Stimulated activated naive CD4-positive, alpha-beta T cell treated with Interleukin-2 at 50 U/mL for 16 hours (primary cell): ENCODE data around the gene ENO3.

Experiments
- DNase-seq: peaks from one replicate; lab custom pipeline; 2025; lab: John Stamatoyannopoulos, UW

Gene ENO3

GRCh38 chr17:4950075-4950745 is 709 bp upstream of the ENO3 start:
- no peak for DNase-seq

DNA sequence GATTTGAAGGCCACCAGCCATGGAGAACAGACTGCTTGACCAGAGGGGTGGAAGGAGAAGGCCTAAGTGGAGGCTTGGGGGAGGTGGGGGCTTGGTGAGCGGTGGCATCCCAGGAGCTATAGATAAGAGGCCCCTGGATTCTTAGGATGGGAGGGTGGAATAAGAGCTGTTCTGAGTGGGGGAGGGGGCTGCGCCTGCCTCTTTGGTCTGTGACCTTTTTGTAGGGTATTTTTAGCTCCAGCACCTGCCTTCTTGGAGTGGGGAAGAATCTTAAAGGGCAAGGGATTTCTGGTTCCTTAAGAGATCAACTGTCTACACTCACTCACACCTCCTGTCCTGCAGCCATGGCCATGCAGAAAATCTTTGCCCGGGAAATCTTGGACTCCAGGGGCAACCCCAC is 567 bp downstream of the ENO3 start:
- no peak for DNase-seq

DNA sequence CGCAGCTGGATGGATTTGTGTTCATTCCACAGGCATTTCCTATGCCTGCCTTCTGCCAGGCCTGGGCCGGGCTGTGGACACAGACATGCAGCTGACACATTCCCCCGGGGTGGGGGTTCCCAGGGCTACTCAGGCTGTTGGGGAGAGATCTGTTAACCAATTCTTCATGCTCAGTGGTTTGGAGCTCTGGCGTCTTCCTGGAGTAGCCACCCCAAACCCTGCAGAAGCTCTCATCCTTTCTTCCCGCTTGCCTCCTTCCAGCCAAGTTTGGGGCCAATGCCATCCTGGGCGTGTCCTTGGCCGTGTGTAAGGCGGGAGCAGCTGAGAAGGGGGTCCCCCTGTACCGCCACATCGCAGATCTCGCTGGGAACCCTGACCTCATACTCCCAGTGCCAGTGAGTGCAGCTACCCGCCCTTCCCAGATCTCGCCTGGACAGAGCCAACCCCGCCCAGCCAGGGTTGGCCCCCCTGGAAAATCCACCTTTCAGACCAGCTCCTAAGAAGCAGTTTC is 2.6 kb downstream of the ENO3 start:
- no peak for DNase-seq

DNA sequence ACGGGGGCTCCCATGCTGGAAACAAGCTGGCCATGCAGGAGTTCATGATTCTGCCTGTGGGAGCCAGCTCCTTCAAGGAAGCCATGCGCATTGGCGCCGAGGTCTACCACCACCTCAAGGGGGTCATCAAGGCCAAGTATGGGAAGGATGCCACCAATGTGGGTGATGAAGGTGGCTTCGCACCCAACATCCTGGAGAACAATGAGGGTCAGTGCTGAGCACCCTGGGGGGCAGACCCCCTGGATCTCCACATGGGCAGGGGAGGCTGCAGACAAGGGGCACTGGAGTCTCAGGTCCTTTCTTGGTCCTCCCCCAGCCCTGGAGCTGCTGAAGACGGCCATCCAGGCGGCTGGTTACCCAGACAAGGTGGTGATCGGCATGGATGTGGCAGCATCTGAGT is 4.2 kb downstream of the ENO3 start:
- no peak for DNase-seq

- DNase-seq, result peak; percentile 33
These were observed 5.7 kb downstream of the ENO3 start for GRCh38 chr17:4956493-4957061.

DNA sequence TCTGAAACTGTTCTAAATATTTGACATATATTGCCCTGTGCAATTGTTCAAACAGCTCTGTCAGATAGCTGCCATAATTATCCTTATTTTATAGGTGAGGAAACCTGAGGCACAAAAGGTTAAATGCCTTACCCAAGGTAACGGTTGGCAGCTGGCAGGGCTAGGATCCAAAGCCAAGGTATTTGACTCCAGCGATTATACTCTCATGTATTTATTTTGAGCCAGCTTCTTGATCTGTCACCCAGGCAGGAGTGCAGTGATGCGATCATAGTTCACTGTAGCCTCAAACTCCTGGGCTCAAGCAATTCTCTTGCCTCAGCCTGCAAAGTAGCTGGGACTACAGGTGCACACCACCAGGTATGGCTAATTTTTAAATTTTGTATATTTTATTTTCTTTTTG is 7.2 kb downstream of the ENO3 start:
- DNase-seq, result no peak

DNA sequence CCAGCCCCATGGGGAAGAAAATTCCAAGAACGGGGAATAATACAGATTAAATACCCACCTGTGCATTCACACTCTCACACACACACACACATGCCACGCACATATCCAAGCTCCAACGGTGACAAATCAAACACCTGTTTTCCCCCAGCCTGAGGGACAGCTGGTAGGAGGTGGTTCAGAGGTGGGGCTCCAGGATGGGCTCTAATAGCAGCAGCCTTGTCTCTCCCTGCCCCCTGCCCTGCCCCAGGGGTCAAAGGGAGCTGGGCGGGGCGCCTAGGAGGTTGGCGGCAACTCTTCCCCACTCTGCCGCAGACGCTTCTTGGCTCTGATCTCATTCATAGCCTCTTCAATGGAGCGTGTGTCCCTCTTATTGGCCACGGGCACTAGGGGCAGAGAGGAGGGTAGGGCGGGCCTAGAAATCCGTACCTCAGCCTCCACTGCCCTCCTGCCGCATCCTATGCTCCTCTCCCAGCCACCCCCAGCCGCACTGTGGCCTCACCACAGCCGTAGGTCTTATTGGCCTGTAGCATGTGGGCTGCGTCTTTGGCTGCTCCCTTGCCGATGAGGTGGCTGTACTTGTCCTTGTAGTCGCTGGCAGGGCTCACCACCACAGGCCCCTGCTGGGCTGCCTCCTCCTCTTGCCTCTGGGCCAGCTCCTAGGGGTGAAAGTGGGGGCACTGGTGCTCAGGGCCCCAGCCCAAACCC is 8.5 kb downstream of the ENO3 start:
- no peak for DNase-seq

- DNase-seq, result no peak
These were observed 9.5 kb downstream of the ENO3 start for GRCh38 chr17:4960279-4960922.

GRCh38 chr17:4965311-4965986 is 14.5 kb downstream of the ENO3 start:
- no peak for DNase-seq

DNA sequence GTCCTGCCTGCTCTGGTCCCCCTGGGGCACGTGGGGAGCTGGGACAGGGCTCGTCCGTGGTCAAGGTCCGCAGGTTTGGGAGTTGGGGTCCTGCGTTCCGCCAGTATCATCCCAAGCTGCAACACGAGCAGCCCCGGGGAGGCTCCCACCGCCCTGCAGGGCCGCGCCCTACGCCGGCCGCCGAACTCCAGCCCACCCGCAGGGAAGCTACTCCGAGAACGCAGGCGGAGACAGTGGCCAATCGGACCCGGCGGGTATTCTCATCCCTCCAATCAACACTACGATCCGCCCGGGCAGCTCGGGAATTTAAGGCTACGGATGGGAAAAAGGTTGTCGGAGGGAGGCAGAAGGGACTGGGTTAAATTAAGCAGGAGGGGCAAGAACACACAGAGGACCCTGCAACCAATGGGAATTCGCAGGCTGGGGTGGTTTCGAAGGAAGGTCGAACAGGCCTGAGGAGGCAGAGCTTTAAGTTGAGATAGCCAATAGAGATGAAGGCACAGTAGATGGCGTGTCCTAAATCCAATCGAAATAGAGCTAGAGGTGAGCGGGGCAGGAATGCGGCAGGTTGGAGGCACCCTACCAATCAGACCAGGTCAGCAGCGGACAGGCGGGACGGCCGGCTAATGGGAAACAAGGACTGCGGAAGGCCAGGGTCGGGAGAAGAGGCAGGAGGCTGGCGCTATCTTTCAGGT is 16.1 kb downstream of the ENO3 start:
- DNase-seq, result peak; percentile 94

GRCh38 chr17:4967539-4968485 is 16.9 kb downstream of the ENO3 start, which contains the start of gene SPAG7:
SPAG7 (minus strand) TSS chr17:4967817; CDS start chr17:4967804, 13 bp downstream.
- DNase-seq, result peak; percentile 89

DNA sequence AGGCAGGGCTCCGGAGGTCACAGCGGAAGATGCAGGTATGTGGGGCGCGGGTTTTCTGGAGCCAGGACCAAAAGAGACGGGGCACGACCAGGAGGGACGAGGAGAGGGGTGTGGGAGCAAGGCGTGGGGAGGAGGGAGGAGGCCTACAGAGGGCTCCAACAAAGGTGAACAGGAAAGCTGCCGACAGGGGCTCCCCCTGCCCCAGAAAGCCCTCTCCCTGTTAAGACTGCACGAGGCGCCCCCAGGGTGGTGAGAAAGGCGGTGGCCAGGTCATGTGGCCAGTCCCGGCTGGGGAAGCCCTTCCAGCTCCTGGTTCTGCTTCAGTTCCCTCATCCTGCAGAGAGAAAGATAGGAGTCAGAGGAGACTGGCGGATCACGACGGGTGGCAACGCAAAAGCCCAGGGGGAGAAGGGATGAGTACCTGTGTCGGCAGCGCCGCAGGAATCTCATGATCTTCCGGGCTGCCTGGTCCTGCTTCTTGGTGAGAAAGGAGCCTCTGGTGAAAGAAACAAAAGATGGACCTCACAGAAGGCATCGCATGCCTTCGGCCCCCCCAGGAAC is 17.6 kb downstream of the ENO3 start:
- peak; percentile 53 for DNase-seq

GRCh38 chr17:4969047-4969550 is 18.2 kb downstream of the ENO3 start:
- DNase-seq, result peak; percentile 63

- DNase-seq, result peak; percentile 63
These were observed 18.7 kb downstream of the ENO3 start for GRCh38 chr17:4969551-4970173.

DNA sequence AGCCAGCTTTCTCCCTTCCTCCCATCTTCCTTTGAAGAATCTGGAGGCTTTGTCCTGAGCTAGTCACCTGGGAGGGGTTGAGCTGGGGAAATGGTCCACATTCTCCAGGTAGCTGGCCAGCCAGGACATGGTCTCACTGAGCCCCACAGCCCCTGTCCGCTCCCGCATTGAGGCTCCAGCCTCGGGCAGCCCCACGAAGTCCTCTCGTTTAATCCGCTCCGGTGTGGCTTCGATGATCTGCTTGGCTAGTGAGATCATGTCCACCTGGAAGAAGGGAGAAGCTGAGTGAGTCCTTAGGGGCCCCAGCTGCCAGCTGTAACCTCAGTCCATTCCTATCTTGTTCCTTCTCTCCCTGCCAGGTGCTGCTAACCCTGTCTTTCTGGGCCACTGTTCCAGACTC is 19.4 kb downstream of the ENO3 start:
- DNase-seq, result no peak

- no peak for DNase-seq
These were observed 20.9 kb downstream of the ENO3 start for GRCh38 chr17:4971826-4972225.

DNA sequence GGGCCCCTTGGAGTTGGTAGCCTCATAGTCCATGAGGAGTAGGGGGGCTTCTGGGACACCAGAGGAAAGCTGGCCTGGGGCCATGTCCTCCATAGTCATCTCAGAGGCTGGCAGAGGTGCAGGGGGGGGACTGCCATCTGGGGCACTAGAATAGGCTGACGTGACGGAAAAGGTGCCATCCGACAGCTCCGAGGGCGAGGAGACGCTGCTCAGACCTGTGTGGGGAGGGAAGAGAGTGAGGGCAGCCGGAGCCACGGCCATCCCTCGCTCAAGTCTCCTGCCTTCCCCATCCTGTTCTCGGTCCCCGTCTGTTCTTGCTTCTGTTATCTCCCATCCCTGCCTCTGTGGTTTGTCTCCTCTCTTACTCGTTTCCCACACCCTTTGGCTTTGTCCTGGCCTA is 21.4 kb downstream of the ENO3 start:
- no peak for DNase-seq

GRCh38 chr17:4972752-4973151 is 21.8 kb downstream of the ENO3 start:
- DNase-seq, result no peak
